HG03457 (cell line): ENCODE measurements around the gene SERF1A.
"Not testable (repeated sequence)": the region's sequence is repeated elsewhere in the genome, so short reads cannot be mapped to it uniquely, and the experiment has no call there.

ENCODE experiments used
- ATAC-seq: cut with Tn5 transposase; IDR thresholded peaks from one replicate; pipeline ENCODE4 v1.9.1; 2021; ENCODE audit warnings: moderate number of reproducible peaks; ENCODE audit not compliant: unreplicated experiment

The SERF1A gene

GRCh38 chr5:70900533-70901271, at the start of gene SERF1A:
TSS of gene SERF1A (plus strand) at chr5:70900669. CDS start at chr5:70900870, 201 bp downstream.
- ATAC-seq, result peak; percentile 85

GRCh38 chr5:70866778-70867177, 33.7 kb upstream of the SERF1A start:
- not testable (repeated sequence) for ATAC-seq

- ATAC-seq, result not testable (repeated sequence)
These were observed 29.8 kb upstream of the SERF1A start for GRCh38 chr5:70870626-70871025.

- not testable (repeated sequence) for ATAC-seq
These were observed 4.4 kb upstream of the SERF1A start for GRCh38 chr5:70896076-70896475.

- ATAC-seq, result peak; percentile 13
These were observed 753 bp downstream of the SERF1A start for GRCh38 chr5:70901272-70901571.

GRCh38 chr5:70906624-70907023, 6.2 kb downstream of the SERF1A start:
- ATAC-seq, result not testable (repeated sequence)

GRCh38 chr5:70916829-70917228, 16.4 kb downstream of the SERF1A start:
- not testable (repeated sequence) for ATAC-seq

GRCh38 chr5:70925211-70925562, 24.7 kb downstream of the SERF1A start:
- peak; percentile 26 for ATAC-seq

GRCh38 chr5:70931709-70932368, 31.4 kb downstream of the SERF1A start:
- not testable (repeated sequence) for ATAC-seq

- not testable (repeated sequence) for ATAC-seq
These were observed 32.1 kb downstream of the SERF1A start for GRCh38 chr5:70932560-70932959.

GRCh38 chr5:70953068-70953467, 52.6 kb downstream of the SERF1A start:
- ATAC-seq, result not testable (repeated sequence)
